ENCODE measurements around the gene KCNK3.
A peak's percentile ranks its signal among the peaks of the same experiment; 100 is the strongest.

KCNK3 gene

DNA sequence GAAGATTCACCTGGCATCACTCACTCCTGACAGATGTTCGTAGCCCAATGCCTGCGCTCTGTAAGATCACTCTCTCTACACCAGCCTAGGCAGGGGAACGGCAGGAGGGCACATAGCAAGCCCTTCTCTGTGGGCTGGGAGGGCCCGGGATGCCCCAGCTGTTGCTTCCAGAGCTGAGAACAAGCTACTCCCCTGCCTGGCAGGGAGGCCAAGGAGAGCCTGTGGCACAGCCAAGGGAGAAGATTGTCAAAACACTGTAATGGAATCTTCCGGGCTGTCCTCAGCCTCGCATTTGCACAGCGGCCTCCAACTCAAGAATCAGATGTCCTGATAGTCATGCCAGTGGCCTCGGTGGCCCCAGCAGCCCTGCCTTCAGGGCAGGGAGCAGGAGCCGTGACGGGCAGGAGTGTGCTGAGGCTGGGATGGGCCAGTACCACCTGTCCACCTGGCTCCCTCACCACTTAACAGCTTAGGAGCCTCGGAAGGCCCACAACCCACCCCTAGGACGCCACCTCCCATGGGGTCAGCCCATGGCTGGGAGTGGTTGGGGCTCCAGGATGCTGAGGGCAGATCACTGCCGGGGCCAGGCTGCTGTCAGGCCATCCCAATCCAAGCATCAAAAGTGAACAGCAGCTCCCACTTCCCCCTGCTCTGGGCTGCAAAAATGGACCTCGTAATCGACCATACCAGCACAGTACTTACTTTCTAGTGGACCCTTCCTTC is 49.7 kb downstream of the KCNK3 start:
- no peak for TF ChIP-seq CTCF (IDR thresholded peaks at IDR 0.05)

DNA sequence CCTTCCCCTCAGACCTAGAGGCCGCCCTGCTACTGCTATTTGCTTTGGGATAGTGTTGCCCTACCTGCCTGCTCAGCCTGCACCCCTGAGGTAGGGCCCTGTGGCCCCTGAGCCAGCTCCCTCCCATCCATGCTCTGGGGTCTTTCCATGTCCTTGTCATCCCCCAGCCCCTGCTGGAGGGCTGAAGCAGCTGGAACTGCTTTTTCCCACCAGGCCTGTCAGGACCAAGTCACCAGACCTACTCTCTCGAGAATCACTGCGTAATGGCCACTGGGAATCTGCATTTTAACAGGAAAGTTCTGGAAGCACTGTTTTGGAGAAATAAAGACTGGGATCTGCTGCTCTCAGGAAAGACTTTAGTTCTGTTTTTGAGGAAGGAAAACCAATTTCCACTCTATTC is 51.3 kb downstream of the KCNK3 start:
- TF ChIP-seq CTCF (IDR thresholded peaks at IDR 0.05) = no peak

- no peak for TF ChIP-seq CTCF (IDR thresholded peaks at IDR 0.05)
Measured at GRCh38 chr2:26744953-26745352, 52.4 kb downstream of the KCNK3 start.

DNA sequence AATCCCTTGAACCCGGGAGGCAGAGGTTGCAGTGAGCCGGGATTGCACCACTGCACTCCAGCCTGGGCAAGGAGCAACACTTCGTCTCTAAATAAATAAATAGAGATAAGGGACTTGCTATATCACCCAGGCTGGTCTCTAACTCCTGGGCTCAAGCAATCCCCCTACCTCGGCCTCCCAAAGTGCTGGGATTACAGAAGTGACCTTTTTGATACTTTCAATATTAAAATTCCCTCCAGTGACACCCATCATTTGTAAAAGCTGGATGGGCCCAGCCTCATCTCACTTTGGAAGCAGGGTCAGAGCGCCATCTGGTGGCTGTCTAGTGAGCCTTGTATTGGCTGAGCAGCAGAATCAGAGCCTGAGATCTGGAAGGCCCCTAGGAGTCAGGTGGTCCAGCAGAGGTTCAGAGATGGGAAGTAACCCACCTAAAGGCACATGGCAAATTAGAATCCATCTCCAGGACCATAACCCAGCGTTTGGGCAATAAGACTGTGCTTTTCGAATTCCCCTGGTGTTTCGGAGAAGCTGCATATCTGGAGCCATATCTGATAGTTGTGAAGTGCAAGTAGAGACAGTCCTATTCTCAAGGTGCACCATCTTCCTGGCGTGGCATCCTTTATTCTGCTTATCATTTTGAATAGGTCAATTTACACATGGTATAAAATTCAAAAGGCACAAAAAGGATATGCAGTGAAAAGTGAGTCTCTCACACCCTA is 53.2 kb downstream of the KCNK3 start:
- peak; percentile 75 for TF ChIP-seq CTCF (IDR thresholded peaks at IDR 0.05)

GRCh38 chr2:26746934-26747333 is 54.4 kb downstream of the KCNK3 start:
- TF ChIP-seq CTCF (IDR thresholded peaks at IDR 0.05) = no peak

DNA sequence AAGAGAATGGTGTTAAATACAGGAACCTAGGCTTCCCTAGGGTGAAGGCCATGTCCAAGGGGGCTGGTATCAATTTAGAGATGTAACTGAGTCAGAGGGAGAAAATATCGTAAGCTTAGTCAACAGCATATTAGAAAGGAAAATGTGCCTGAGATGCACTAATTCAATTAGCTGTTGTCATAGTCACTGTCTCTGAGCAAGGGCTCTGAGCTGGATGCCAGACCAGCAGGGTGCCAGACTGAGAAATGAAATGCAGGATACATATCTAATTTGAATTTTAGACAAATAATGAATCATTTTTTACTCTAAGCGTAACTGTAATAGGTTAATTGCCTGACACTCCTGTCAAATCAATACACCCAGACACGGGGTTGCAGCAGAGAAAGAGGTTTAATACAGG is 60.1 kb downstream of the KCNK3 start:
- TF ChIP-seq CTCF (IDR thresholded peaks at IDR 0.05) = no peak

DNA sequence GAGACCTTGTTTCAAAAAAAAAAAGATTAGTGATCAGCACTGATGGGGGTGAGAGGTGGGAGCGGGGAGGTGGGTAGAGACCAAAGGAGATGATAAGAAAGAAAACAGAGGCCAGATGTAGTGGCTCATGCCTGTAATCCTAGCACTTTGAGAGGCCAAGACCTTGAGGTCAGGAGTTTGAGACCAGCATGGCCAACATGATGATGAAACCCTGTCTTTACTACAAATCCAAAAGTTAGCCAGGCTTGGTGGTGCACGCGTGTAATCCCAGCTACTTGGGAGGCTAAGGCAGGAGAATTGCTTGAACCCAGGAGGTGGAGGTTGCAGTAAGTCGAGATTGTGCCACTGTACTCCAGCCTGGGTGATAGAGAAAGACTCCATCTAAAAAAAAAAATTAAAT is 62.0 kb downstream of the KCNK3 start:
- no peak for TF ChIP-seq CTCF (IDR thresholded peaks at IDR 0.05)
